ENCODE measurements around the gene SEMA4D.

- TF ChIP-seq EP300 (IDR thresholded peaks at IDR 0.05) (no peak), POLR2A (IDR thresholded peaks at IDR 0.05) (no peak), POLR2AphosphoS5 (IDR thresholded peaks at IDR 0.05) (no peak), CTCF (IDR thresholded peaks at IDR 0.05) (no peak)
Observed at GRCh38 chr9:89505911-89506310, 8.0 kb upstream of the SEMA4D start.
